Gastroesophageal sphincter (tissue), 4 donors: ENCODE measurements around the gene MUC5B. TPM values are rescaled to one million over a fixed set of nuclear protein-coding genes. Genes with fewer than 3 reads are reported as not detected.

ENCODE experiments used
- ATAC-seq: fragments of 150-250 bp; one replicate; pipeline ENCODE4 v1.9.1; 2016; ENCODE audit warnings: mild to moderate bottlenecking, moderate library complexity
- H3K27ac ChIP-seq, 4 donors: fragments of 200-600 bp; sonication (generic) in 3 of 4; 1 replicate in 3 of 4; 2 replicates in 1 of 4; pipeline ENCODE4 v1.5.1; 2016 to 2019
- H3K27me3 ChIP-seq: fragments of 200-600 bp; sonication (generic); one replicate; pipeline ENCODE4 v1.5.1; 2019
- H3K36me3 ChIP-seq, 2 donors: fragments of 200-600 bp; sonication (generic); one replicate each; pipeline ENCODE4 v1.5.1; 2019; ENCODE audit warnings: control low read depth in 1 of 2
- H3K4me1 ChIP-seq, 3 donors: fragments of 200-600 bp; sonication (generic); 1 replicate in 2 of 3; 2 replicates in 1 of 3; pipeline ENCODE4 v1.5.1; 2016 to 2019; ENCODE audit warnings: control low read depth in 2 of 3
- H3K4me3 ChIP-seq, 2 donors: fragments of 200-600 bp; sonication (generic); one replicate each; pipeline ENCODE4 v1.5.1; 2019; ENCODE audit warnings: mild to moderate bottlenecking in 1 of 2, moderate library complexity in 1 of 2
- H3K9me3 ChIP-seq, 3 donors: fragments of 200-600 bp; sonication (generic); one replicate each; pipeline ENCODE4 v1.5.1; 2017 to 2019; ENCODE audit warnings: control low read depth in 2 of 3
- EP300 ChIP-seq: sonication (generic); formaldehyde crosslinking; IDR thresholded peaks from one replicate; pipeline ENCODE4 v1.6.1; 2017; ENCODE audit warnings: antibody characterized with exemption, mild to moderate bottlenecking
- POLR2A ChIP-seq, 2 donors: fragments of 450-650 bp; IDR thresholded peaks; one replicate each; pipeline ENCODE4 v1.6.1; 2017; ENCODE audit warnings: antibody characterized with exemption in 2 of 2, mild to moderate bottlenecking in 2 of 2, moderate library complexity in 1 of 2
- POLR2AphosphoS5 ChIP-seq: sonication (generic); formaldehyde crosslinking; IDR thresholded peaks from one replicate; pipeline ENCODE4 v1.6.1; 2017; ENCODE audit warnings: antibody characterized with exemption
- WGBS, 2 donors: methylation state at CpG; one replicate each; pipeline ENCODE4 v1.1.5; 2018; ENCODE audit warnings: low coverage in 1 of 2; 5-methylcytosine and 5-hydroxymethylcytosine counted together
- total RNA-seq, 4 donors: library from RNA; depleted of rRNA; stranded (reverse); fragments of >200 nt; gene quantifications; one replicate each; pipeline ENCODE4 v1.1.0, GENCODE V29; 2016
- TF ChIP-seq, protein P1 (sequence below), 4 experiments: fragments of 200-600 bp in 2 of 4; fragments of 450-650 bp in 2 of 4; sonication (generic) in 1 of 4; IDR thresholded peaks; one replicate each; pipeline ENCODE4 v1.5.1; 2017 to 2019; ENCODE audit warnings: antibody characterized with exemption in 4 of 4, mild to moderate bottlenecking in 2 of 4, moderate library complexity in 2 of 4

MUC5B gene
- total RNA-seq, 4 donors from 2014 or later: 0.13 to 199 (median 0.60) TPM

DNA sequence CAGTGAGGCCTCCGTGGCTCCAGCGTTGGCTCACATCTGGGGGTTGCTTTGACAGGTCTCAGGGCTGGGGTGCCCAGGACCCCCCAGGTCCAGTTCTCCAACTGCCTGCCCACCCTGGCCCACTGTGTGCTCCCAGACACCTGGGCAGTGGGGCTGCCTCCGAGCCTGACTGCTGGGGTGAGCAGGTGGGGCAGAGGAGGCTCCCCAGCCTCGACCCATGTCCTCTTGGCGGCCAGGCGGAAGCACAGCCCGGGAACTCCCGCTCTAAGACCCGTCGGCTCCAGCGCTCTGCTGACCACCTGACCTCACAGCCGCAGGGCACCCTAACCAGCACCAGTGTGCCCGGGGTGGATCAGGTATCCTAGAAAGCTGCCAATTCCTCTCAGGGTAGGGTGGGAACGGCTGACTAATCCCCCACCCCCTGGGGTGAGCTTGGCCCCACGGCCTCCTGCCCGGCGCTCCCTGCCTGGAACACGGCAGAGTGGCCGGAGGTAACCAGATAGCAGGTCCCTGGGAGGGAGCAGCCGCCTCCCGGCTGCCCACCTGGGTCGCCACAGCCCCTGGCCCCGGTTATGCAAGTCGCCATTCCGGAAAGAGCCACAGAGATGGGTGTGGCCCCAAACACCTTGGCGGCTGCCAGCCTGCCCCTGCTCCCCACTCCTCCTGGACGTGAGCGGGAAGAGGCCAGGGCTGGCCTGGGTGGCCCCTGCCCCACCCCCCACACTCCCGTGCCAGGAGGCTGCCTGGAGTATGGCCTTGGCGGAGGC, 19.2 kb upstream of the MUC5B start:
- no CpG with 5 or more reads among the region's 30 CpGs for WGBS, 2 donors
- peaks cover 57% of the 10 kb centered on the region for H3K27me3 ChIP-seq
- no peak for TF ChIP-seq POLR2A (IDR thresholded peaks at IDR 0.05)
- TF ChIP-seq EP300: no peak
- no peak for TF ChIP-seq POLR2AphosphoS5
- TF ChIP-seq, protein P1, sequence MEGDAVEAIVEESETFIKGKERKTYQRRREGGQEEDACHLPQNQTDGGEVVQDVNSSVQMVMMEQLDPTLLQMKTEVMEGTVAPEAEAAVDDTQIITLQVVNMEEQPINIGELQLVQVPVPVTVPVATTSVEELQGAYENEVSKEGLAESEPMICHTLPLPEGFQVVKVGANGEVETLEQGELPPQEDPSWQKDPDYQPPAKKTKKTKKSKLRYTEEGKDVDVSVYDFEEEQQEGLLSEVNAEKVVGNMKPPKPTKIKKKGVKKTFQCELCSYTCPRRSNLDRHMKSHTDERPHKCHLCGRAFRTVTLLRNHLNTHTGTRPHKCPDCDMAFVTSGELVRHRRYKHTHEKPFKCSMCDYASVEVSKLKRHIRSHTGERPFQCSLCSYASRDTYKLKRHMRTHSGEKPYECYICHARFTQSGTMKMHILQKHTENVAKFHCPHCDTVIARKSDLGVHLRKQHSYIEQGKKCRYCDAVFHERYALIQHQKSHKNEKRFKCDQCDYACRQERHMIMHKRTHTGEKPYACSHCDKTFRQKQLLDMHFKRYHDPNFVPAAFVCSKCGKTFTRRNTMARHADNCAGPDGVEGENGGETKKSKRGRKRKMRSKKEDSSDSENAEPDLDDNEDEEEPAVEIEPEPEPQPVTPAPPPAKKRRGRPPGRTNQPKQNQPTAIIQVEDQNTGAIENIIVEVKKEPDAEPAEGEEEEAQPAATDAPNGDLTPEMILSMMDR (IDR thresholded peaks at IDR 0.05): no peak

DNA sequence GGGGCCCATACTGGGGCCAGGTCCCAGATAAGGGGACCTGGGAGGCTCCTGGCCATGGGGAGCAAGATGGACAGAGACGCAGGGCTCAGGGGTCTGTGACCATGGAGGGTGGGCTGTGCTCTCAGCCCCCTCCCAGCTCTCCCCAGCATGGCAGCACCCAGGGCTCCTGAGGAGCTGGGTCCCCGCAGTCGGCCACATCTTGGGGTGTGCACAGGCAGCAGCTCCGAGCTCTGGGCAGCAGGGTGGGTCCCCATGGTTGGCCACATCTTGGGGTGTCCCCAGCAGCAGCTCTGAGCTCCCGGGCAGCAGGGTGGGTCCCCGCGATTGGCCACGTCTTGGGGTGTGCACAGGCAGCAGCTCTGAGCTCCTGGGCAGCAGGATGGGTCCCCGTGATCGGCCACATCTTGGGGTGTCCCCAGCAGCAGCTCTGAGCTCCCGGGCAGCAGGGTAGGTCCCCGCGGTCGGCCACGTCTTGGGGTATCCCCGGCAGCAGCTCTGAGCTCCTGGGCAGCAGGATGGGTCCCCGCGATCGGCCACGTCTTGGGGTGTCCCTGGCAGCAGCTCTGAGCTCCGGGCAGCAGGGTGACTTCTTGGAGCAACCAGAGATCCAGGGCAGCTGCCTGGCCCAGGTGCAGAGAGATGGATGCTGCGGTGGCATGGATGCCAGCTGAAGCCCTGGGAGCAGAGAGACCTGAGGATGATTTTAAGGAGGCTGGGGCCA, 18.3 kb upstream of the MUC5B start:
- H3K27me3 ChIP-seq: peaks cover 49% of the 10 kb centered on the region
- ATAC-seq: no peak
- H3K9me3 ChIP-seq: no peaks in the 10 kb centered on the region
- TF ChIP-seq, protein P1 (IDR thresholded peaks at IDR 0.05): no peak
- TF ChIP-seq EP300: no peak
- TF ChIP-seq POLR2AphosphoS5: no peak
- TF ChIP-seq POLR2A (IDR thresholded peaks at IDR 0.05): no peak
- peaks cover 0 to 11% (median 0%) of the 10 kb centered on the region in 3 donors for H3K4me1 ChIP-seq
- 83% methylated on average over 1 of the region's 22 CpGs; no CpG with 5 or more reads in 1 of the 2 donors for WGBS, 2 donors
- no peak overlapping the region for H3K27ac ChIP-seq
- H3K36me3 ChIP-seq: no peaks in the 10 kb centered on the region
- no peak overlapping the region for H3K4me3 ChIP-seq

More for the DNA sequence above, 19.2 kb upstream of the MUC5B start:
- H3K4me1 ChIP-seq: peaks cover 0 to 11% (median 0%) of the 10 kb centered on the region in 3 donors
- H3K27ac ChIP-seq: no peak overlapping the region
- no peaks in the 10 kb centered on the region for H3K36me3 ChIP-seq
- H3K4me3 ChIP-seq: no peak overlapping the region
- H3K9me3 ChIP-seq: no peaks in the 10 kb centered on the region
- ATAC-seq: no peak

DNA sequence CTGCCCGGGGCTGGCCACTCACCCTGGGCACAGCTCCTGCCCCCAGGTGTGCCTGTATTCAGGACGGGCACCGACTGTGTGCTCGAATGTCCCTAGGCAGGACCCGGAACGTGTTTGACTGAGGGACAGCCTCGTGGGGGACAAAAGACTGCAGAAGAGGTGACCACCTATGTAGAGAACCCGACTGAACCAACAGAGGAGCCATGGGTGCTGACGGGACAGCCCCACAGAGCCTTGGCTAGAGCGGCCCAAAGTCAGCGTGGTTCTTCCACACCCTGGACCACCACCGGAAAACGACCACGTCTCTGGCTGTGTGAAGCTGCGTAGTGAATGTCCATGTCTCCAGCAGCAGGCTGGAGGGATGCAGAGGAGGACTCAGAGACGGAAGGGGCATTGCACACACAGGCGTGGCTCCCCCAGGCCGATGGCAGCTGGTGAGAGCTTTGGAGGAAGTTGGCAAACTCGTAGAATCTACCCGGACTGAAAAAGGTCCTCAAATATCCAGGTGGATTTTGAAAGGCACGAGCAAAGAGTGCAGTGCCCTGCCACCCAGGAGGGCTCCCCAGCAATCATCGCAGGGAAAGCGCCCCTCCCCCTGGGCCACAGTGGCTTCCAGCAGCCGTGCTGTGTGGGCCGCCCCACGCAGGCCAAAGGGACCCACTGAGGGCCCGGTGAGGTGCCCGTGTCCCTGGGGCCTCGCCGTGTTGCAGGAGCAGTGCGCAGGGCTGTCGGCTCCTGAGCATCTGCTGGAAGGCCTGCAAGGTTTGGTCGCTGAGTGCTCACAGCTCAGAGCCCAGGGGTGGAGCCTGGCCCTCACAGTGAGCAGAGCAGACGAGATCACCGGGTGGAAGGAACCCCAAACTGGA, 17.5 kb upstream of the MUC5B start:
- TF ChIP-seq POLR2A (IDR thresholded peaks at IDR 0.05): no peak
- TF ChIP-seq EP300: no peak
- Histone ChIP-seq H3K27ac (no peak overlapping the region), H3K4me3 (no peak overlapping the region), H3K9me3 (peaks cover 0 to 7% (median 0%) of the 10 kb centered on the region in 3 donors), H3K36me3 (no peaks in the 10 kb centered on the region), H3K27me3 (peaks cover 40% of the 10 kb centered on the region), H3K4me1 (peaks cover 0 to 11% (median 0%) of the 10 kb centered on the region in 3 donors)
- WGBS, 2 donors: 62% methylated on average over 9 of the region's 35 CpGs; no CpG with 5 or more reads in 1 of the 2 donors
- ATAC-seq: no peak

DNA sequence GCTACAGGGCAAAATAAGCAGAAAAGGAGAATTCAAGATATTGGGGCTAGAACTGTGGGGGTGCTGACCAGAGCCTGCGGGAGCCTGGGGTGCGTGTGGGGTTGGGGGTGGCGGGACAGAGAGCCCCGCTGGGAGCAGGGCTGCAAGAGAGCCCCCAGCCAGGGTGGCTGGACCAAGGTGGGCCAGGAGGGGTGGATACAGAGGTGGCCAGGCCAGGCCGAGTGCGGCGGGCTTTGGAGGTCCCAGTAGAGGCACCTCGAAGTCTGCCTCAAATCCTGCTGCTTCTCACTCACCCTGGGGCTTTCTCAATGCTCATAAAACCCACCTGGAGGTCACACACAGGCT, 16.9 kb upstream of the MUC5B start:
- no peak for TF ChIP-seq POLR2A (IDR thresholded peaks at IDR 0.05)
- TF ChIP-seq EP300: no peak
- no peak for TF ChIP-seq POLR2AphosphoS5
- peaks cover 34% of the 10 kb centered on the region for H3K27me3 ChIP-seq
- peaks cover 0 to 11% (median 0%) of the 10 kb centered on the region in 3 donors for H3K4me1 ChIP-seq
- H3K36me3 ChIP-seq: no peaks in the 10 kb centered on the region
- H3K27ac ChIP-seq: no peak overlapping the region
- H3K9me3 ChIP-seq: peaks cover 0 to 13% (median 0%) of the 10 kb centered on the region in 3 donors
- ATAC-seq: no peak
- 96% methylated on average over 5 of the region's 8 CpGs; no CpG with 5 or more reads in 1 of the 2 donors for WGBS, 2 donors
- no peak overlapping the region for H3K4me3 ChIP-seq

DNA sequence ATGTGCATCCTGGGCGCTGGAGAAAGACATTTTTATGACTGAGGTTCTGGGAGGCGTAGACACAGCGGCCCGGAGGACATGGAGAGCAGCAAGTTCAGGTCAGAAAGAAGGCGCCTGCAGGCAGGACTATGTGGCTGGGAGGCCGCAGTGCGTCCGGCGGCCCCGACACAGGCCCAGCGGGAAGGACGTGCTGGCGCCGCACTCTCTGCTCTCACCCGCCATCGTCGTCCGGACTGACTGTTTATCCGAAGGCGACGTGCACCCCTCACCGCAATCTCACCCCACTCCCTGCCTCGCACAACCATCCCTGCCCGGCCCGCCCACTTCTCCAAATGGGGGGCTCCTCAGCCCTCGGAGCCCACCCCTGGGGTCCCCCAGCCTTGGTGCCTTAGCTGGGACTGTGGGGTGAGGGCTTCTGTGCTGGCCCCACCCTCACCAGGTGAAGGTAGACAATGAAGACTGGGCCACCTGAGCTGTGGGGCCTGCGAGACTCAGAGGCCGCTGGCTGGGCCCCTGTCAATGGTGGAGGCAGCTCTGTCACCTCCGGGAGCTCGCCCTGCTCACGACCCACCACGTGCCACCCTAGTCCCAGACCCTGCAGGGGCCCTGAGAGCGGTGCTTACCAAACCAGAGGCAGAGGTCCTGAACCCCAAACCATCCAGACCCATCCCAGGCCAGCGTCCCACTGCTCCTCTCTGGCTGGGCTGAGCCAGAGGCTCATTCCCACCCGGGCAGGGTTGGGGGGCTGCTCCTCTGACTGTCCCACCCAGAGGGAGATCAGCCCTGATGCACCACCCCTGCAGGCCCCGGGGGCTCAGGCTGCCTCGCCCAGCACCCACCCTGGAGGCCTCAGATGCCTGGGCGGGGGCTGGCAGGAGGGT, 16.2 kb upstream of the MUC5B start:
- Histone ChIP-seq H3K27me3 (peaks cover 30% of the 10 kb centered on the region), H3K9me3 (peaks cover 0 to 19% (median 0%) of the 10 kb centered on the region in 3 donors), H3K4me3 (no peak overlapping the region), H3K4me1 (peaks cover 0 to 11% (median 0%) of the 10 kb centered on the region in 3 donors), H3K27ac (no peak overlapping the region), H3K36me3 (no peaks in the 10 kb centered on the region)
- no peak for TF ChIP-seq POLR2A (IDR thresholded peaks at IDR 0.05)
- no peak for TF ChIP-seq POLR2AphosphoS5
- no peak for TF ChIP-seq EP300
- TF ChIP-seq, protein P1 (IDR thresholded peaks at IDR 0.05): no peak
- 86 to 91% methylated on average over 12 to 22 of the region's 38 CpGs for WGBS, 2 donors
- no peak for ATAC-seq
